HCT116 (cell line): Measurements from ENCODE around the gene VEPH1.

ENCODE experiments used
- JUND ChIP-seq: IDR thresholded peaks from 2 replicates; pipeline ENCODE4 v1.6.1; 2012
- POLR2A ChIP-seq: IDR thresholded peaks from 2 replicates; pipeline ENCODE4 v1.7.0; 2011; ENCODE audit warnings: borderline replicate concordance; ENCODE audit not compliant: insufficient read depth, insufficient read length; ENCODE audit errors: extremely low read depth
- POLR2AphosphoS5 ChIP-seq: IDR thresholded peaks from 2 replicates; pipeline ENCODE4 v1.6.1; 2011; ENCODE audit warnings: mild to moderate bottlenecking, low read depth, low read length, moderate library complexity
- TF ChIP-seq, protein P1 (sequence below), 3 experiments: fragments of 200-600 bp in 1 of 3; sonication (generic) in 1 of 3; IDR thresholded peaks in 2 of 3; conservative IDR thresholded peaks in 1 of 3; 2 replicates each; pipeline ENCODE4 v1.5.1; 2012 to 2017; ENCODE audit warnings: low read depth in 2 of 3, low read length in 2 of 3, antibody characterized with exemption in 1 of 3, borderline replicate concordance in 1 of 3, control low read depth in 1 of 3, mild to moderate bottlenecking in 1 of 3, mixed read lengths in 1 of 3, mixed run types in 1 of 3, moderate library complexity in 1 of 3; ENCODE audit not compliant: insufficient read depth in 1 of 3

DNA sequence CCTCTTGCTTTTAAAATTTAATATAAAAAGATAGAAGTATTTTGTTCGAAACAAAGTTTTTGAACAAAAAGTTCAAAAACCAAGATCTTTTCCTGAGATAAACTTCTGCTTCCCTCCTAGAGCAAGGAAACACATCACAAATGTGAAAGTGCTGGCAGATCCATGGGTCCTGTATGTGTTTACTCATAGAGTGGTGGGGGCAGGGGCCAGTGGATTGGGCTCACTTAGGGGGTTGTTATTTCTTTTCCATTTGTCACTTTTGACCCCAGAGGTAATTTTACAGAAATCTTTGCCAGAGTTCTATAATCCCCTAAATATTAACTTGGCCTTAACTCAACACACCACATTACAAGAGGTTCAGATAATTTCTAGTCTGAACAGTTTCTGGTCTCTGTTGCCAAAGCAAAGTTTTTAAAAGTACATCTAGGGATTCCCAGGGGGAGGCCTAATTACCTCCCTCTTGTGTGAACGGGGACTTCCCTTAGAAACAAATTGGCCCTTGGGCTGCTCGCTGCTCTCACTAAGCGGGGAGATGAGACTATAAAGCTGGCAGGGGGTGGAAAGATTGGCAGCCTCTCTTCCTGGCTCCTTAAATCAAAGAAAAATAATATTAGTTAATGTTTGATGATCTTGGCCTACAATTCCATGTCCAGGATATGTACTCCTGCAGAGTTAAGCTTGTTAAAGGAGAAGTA is 133.3 kb downstream of the VEPH1 start:
- TF ChIP-seq POLR2AphosphoS5 (no peak), JUND (no peak), POLR2A (no peak)
- TF ChIP-seq, protein P1, sequence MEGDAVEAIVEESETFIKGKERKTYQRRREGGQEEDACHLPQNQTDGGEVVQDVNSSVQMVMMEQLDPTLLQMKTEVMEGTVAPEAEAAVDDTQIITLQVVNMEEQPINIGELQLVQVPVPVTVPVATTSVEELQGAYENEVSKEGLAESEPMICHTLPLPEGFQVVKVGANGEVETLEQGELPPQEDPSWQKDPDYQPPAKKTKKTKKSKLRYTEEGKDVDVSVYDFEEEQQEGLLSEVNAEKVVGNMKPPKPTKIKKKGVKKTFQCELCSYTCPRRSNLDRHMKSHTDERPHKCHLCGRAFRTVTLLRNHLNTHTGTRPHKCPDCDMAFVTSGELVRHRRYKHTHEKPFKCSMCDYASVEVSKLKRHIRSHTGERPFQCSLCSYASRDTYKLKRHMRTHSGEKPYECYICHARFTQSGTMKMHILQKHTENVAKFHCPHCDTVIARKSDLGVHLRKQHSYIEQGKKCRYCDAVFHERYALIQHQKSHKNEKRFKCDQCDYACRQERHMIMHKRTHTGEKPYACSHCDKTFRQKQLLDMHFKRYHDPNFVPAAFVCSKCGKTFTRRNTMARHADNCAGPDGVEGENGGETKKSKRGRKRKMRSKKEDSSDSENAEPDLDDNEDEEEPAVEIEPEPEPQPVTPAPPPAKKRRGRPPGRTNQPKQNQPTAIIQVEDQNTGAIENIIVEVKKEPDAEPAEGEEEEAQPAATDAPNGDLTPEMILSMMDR (IDR thresholded peaks at IDR 0.05 in 2 of 3, conservative IDR thresholded peaks at IDR 0.05 in 1 of 3; ENCODE audit: borderline replicate concordance in 1 of 3, insufficient read depth in 1 of 3, low read depth in 2 of 3, low read length in 2 of 3): no peak
